Measurements from ENCODE around the gene RPH3AL.

DNA sequence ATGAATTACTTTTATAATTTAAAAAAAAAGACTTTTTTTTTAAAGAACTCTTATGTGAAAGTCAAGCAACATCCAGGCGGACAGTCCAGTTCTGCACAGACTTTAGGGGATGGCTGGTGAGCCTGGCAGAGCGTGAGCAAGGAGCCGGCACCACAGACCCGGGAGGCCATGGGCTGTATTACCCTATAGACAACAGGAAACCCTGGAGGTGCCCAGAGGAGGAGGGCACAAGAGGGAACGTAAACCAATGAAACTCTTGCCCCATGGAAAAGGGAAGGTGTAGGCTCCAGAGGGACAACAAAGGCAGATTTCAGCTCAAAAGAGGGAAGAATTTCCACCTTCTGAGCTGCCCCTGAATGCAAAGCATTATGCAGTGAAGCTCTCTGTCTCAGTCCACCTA lies 25.5 kb upstream of the RPH3AL start:
- TF ChIP-seq, protein P1, sequence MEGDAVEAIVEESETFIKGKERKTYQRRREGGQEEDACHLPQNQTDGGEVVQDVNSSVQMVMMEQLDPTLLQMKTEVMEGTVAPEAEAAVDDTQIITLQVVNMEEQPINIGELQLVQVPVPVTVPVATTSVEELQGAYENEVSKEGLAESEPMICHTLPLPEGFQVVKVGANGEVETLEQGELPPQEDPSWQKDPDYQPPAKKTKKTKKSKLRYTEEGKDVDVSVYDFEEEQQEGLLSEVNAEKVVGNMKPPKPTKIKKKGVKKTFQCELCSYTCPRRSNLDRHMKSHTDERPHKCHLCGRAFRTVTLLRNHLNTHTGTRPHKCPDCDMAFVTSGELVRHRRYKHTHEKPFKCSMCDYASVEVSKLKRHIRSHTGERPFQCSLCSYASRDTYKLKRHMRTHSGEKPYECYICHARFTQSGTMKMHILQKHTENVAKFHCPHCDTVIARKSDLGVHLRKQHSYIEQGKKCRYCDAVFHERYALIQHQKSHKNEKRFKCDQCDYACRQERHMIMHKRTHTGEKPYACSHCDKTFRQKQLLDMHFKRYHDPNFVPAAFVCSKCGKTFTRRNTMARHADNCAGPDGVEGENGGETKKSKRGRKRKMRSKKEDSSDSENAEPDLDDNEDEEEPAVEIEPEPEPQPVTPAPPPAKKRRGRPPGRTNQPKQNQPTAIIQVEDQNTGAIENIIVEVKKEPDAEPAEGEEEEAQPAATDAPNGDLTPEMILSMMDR (IDR thresholded peaks at IDR 0.05), result no peak
- TF ChIP-seq POLR2AphosphoS5 (IDR thresholded peaks at IDR 0.05) (no peak), POLR2A (IDR thresholded peaks at IDR 0.05) (no peak), EP300 (IDR thresholded peaks at IDR 0.05) (no peak)
